Transverse colon (tissue), 4 donors: ENCODE results near the gene CRAMP1.

Source experiments
- EP300 ChIP-seq: sonication (generic); formaldehyde crosslinking; IDR thresholded peaks from one replicate; pipeline ENCODE4 v1.6.1; 2017; ENCODE audit warnings: antibody characterized with exemption, low read depth
- POLR2A ChIP-seq: fragments of 450-650 bp; IDR thresholded peaks from one replicate; pipeline ENCODE4 v1.6.1; 2016; ENCODE audit warnings: antibody characterized with exemption, mild to moderate bottlenecking, moderate library complexity
- POLR2AphosphoS5 ChIP-seq, 3 donors: sonication (generic); formaldehyde crosslinking; IDR thresholded peaks; one replicate each; pipeline ENCODE4 v1.6.1; 2016; ENCODE audit warnings: antibody characterized with exemption in 3 of 3
- TF ChIP-seq, protein P1 (sequence below), 5 experiments: fragments of 200-600 bp in 3 of 5; fragments of 450-650 bp in 2 of 5; sonication (generic) in 3 of 5; IDR thresholded peaks; 1 replicate in 2 of 5; 2 replicates in 3 of 5; pipeline ENCODE4 v1.5.1; 2016 to 2017; ENCODE audit warnings: antibody characterized with exemption in 5 of 5, inconsistent platforms in 3 of 5, mild to moderate bottlenecking in 2 of 5, moderate library complexity in 1 of 5

DNA sequence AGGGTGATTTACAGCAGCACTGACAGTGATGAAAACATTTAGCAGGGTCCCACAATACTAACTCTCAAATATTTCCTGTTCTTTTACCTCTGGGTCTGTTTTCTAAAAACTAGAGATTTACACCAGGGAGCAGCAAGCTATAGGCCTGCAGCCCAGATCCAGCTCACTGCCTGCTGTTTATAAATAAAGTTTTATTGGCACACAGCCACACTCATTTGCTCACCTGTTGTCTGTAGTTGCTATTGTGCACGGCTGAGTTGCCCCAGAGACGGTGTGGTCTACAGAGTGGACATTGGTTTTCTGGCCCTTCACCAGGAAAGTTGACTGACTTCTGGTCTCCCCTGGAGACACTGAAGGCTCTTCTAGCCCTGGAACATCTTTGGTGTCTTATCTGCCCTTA lies 49.7 kb downstream of the CRAMP1 start:
- TF ChIP-seq, protein P1, sequence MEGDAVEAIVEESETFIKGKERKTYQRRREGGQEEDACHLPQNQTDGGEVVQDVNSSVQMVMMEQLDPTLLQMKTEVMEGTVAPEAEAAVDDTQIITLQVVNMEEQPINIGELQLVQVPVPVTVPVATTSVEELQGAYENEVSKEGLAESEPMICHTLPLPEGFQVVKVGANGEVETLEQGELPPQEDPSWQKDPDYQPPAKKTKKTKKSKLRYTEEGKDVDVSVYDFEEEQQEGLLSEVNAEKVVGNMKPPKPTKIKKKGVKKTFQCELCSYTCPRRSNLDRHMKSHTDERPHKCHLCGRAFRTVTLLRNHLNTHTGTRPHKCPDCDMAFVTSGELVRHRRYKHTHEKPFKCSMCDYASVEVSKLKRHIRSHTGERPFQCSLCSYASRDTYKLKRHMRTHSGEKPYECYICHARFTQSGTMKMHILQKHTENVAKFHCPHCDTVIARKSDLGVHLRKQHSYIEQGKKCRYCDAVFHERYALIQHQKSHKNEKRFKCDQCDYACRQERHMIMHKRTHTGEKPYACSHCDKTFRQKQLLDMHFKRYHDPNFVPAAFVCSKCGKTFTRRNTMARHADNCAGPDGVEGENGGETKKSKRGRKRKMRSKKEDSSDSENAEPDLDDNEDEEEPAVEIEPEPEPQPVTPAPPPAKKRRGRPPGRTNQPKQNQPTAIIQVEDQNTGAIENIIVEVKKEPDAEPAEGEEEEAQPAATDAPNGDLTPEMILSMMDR (IDR thresholded peaks at IDR 0.05) = no peak
- no peak for TF ChIP-seq POLR2AphosphoS5 (IDR thresholded peaks at IDR 0.05)
- no peak for TF ChIP-seq POLR2A
- no peak for TF ChIP-seq EP300
